ENCODE data around the gene DNAH10. TPM values are rescaled to one million over a fixed set of nuclear protein-coding genes. Genes with fewer than 3 reads are reported as not detected.

Gene DNAH10
- total RNA-seq, 1 experiment from 2014 or later: 0.17 TPM

DNA sequence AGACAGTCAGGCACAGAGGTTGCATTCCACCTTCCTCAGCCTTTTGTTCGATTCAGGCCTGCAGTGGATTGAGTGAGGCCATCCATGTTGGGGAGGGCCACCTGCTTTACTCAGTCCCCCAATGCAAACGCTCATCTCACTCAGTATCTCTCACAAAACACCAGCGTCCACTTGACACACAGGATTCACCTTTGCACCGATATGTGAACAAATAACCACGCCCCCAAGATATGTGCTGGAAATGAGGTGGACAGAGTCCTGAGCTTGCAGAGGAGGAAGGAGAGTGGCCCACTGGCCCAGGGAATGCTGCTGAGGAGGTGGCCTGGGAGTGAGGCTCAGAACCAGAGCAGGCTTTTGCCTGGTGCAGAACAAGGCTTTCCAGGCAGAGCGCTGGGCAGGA, 60.7 kb downstream of the DNAH10 start:
- Histone ChIP-seq H3K4me1 (ENCODE audit: insufficient read depth, low read length) (no peaks in the 10 kb centered on the region), H4K8ac (replicated peaks; ENCODE audit: insufficient read length, low read depth, low read length) (no peak overlapping the region), H2BK12ac (ENCODE audit: insufficient read length, low read depth, low read length) (no peak overlapping the region), H4K5ac (ENCODE audit: insufficient read length, low read depth, low read length) (no peak overlapping the region), H3K23ac (ENCODE audit: insufficient read length, low read depth, low read length) (no peak overlapping the region), H2AK5ac (ENCODE audit: insufficient read length, low read length) (no peak overlapping the region), H3K14ac (ENCODE audit: insufficient read depth, low read length) (no peak overlapping the region), H3K27ac (ENCODE audit: insufficient read length, low read depth, low read length) (no peak overlapping the region), H2BK5ac (ENCODE audit: insufficient read length, low read length) (no peak overlapping the region), H4K91ac (ENCODE audit: insufficient read length, low read depth, low read length) (no peak overlapping the region), H2BK120ac (ENCODE audit: low read depth, low read length, poor library complexity, severe bottlenecking) (no peak overlapping the region), H3K4me2 (ENCODE audit: insufficient read depth, insufficient read length, low read length) (no peak overlapping the region), H3K79me2 (ENCODE audit: insufficient read depth, low read length) (no peaks in the 10 kb centered on the region), H2AFZ (ENCODE audit: low read length) (no peak overlapping the region), H4K20me1 (ENCODE audit: control insufficient read depth, insufficient read depth, insufficient read length) (no peaks in the 10 kb centered on the region), H2BK20ac (ENCODE audit: low read depth, low read length, poor library complexity, severe bottlenecking) (no peak overlapping the region), H3K9ac (ENCODE audit: extremely low read depth, insufficient read length, low read length) (no peak overlapping the region), H3K56ac (ENCODE audit: insufficient read length, low read depth, low read length) (no peak overlapping the region), H3K79me1 (ENCODE audit: insufficient read depth, low read depth, low read length, poor library complexity, severe bottlenecking) (no peaks in the 10 kb centered on the region), H3K23me2 (ENCODE audit: insufficient read length, low read depth, low read length, poor library complexity, severe bottlenecking) (no peaks in the 10 kb centered on the region), H3K4ac (ENCODE audit: low read depth, low read length) (no peak overlapping the region), H3T11ph (ENCODE audit: low read length) (no peak overlapping the region), H2BK15ac (ENCODE audit: low read depth, low read length) (no peak overlapping the region), H3K9me3 (ENCODE audit: control insufficient read depth, low read depth, low read length) (peaks cover 6% of the 10 kb centered on the region), H3K18ac (ENCODE audit: insufficient read length, low read depth, low read length) (no peak overlapping the region), H3K27me3 (ENCODE audit: insufficient read depth, low read length) (no peaks in the 10 kb centered on the region)
- TF ChIP-seq CTCF (conservative IDR thresholded peaks at IDR 0.05): no peak
- WGBS (ENCODE audit: extremely low coverage, insufficient read length, low lambda C conversion rate): no CpG with 5 or more reads among the region's 6 CpGs
- no peak overlapping the region for H3K4me3 Mint-ChIP-seq
- H3K4me1 Mint-ChIP-seq: no peaks in the 10 kb centered on the region
- no peak overlapping the region for H3K27ac Mint-ChIP-seq
- no peak for DNase-seq
- peaks cover 17 to 21% of the 10 kb centered on the region in 2 experiments for H3K9me3 Mint-ChIP-seq
- H3K27me3 Mint-ChIP-seq (ENCODE audit: low read depth): peaks cover 65% of the 10 kb centered on the region
- peaks cover 0 to 3% (median 0%) of the 10 kb centered on the region in 3 experiments; a peak in 2 of 7 replicates for H3K36me3 Mint-ChIP-seq (ENCODE audit: insufficient read depth in 1 of 3, low read depth in 3 of 3)

All from H9 (cell line).